H4 (cell line): ENCODE results near the gene NCOA6. TPM values are rescaled to one million over a fixed set of nuclear protein-coding genes. Genes with fewer than 3 reads are reported as not detected.
"Not testable (repeated sequence)": the region's sequence is repeated elsewhere in the genome, so short reads cannot be mapped to it uniquely, and the experiment has no call there.

Experiments
- DNase-seq: peaks from one replicate; pipeline ENCODE4 v3.0.0-alpha.2; 2015; ENCODE audit warnings: low spot score
- total RNA-seq: library from RNA; depleted of rRNA; stranded (reverse); fragments of >200 nt; shearing (Covaris generic); gene quantifications from 2 replicates; pipeline ENCODE4 v1.2.3, GENCODE V29; 2014

Gene NCOA6
- total RNA-seq, 1 experiment from 2014 or later: 7.9 TPM

GRCh38 chr20:34829191-34829590 lies 3.7 kb upstream of the NCOA6 start:
- DNase-seq: no peak

- peak; percentile 19 for DNase-seq
Observed at GRCh38 chr20:34824806-34825529, 483 bp downstream of the NCOA6 start.

DNA sequence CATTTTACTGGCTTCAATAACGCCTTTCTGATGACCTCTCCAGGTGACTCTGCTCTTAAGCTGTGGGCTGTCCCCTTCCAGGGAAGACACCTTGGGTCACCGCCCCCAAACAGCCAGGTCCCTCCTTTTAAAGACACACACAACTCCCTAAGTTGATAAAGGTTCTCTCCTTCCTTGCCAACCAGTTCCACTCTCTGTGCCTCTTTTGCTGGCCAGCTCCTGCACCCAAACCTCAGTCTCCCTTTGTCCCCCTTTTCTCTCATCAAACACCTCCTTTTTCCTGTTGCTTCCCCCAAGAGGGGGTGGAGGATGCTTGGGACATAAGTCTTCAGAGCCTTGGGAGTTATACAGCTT lies 1.0 kb downstream of the NCOA6 start:
- DNase-seq: peak; percentile 46

DNA sequence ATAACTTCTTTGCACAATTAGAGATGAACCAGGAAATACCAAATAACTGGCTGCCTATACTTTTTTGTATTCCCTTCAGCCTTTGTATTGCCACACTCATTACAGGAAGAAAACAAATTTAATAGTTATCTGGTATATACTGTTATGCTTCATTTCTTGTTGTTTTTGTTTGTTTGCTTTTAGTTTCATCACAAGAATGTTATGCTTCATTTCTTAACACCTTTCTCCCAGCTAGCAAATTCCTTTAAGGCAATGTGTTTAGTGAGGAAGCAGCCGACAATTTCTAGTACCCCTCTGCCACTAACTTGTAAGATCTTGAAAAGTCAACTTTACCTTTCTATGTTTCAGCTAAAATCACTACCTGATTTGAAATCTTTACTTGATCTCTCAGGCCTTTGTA lies 1.4 kb downstream of the NCOA6 start:
- DNase-seq: no peak

GRCh38 chr20:34820805-34821578 lies 4.5 kb downstream of the NCOA6 start:
- no peak for DNase-seq

DNA sequence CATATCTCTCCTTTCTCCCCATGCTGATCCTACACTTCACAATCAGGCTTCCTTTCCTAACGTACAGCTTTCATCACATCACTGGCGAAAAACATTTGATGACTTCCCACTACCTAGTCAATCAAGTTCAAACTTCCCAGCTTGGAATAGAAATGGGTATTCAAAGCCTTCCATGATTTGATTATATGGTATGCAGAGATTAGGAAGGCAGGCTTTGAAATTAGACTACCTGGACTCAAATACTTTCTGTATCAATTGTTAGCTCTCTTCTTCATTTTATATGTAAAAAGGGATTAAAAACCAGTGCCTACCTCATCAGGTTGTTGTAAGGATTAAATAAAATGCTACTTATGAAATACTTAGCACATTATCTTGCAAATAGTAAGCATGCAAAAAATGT lies 7.7 kb downstream of the NCOA6 start:
- no peak for DNase-seq

DNA sequence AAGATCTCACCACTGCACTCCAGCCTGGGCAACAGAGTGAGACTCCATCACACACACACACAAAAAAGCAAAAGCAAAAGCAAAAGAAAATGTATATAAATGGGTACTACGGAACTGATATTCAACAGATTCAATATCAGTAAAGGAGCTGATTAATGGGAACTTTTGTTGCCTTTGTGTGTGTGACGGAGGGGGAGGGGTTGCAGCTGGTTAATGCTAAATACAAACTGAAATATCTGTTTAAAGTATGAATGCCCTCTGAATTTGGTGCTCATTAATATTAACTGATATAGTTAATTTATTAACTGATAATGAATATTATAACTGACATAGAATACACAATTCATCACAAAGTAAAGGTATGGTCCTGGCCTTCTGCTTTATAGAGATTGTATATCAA lies 8.4 kb downstream of the NCOA6 start:
- no peak for DNase-seq

GRCh38 chr20:34815636-34816035 lies 9.8 kb downstream of the NCOA6 start:
- no peak for DNase-seq

DNA sequence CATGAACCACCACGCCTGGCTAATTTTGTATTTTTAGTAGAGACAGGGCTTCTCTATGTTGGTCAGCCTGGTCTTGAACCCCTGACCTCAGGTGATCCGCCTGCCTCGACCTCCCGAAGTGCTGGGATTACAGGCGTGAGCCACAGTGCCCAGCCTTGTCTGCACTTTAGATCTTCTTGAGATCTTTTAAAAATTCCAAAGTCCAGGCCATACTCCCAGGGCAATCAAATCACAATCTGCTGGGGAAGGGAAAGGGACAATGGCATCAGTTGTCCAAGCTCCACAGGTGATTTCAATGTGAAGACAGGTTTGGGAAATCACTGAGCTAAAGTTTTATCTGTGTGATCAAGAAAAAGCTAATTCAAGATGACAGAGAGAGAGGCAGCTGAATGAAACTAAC lies 16.9 kb downstream of the NCOA6 start:
- no peak for DNase-seq

GRCh38 chr20:34807944-34808465 lies 17.4 kb downstream of the NCOA6 start:
- DNase-seq: not testable (repeated sequence)

- DNase-seq: no peak
Observed at GRCh38 chr20:34806255-34806654, 19.2 kb downstream of the NCOA6 start.

DNA sequence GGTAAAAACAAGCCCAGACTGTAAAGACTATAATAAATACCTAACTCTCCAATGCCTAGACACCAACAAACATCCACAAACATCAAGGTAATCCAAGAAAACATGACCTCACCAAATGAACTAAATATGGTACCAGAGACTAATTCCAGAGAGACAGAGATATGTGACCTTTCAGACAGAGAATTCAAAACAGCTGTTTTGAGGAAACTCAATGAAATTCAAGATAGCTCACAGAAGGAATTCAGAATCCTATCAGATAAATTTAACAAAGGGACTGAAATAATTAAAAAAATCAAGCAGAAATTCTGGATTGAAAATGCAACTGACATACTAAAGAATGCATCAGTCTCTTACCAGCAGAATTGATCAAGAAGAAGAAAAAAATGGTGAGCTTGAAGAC lies 26.6 kb downstream of the NCOA6 start:
- DNase-seq: no peak

- no peak for DNase-seq
Observed at GRCh38 chr20:34798328-34798727, 27.1 kb downstream of the NCOA6 start.

GRCh38 chr20:34797012-34797995 lies 28.1 kb downstream of the NCOA6 start:
- DNase-seq: no peak

- no peak for DNase-seq
Observed at GRCh38 chr20:34794006-34794585, 31.4 kb downstream of the NCOA6 start.

GRCh38 chr20:34792687-34793363 lies 32.6 kb downstream of the NCOA6 start:
- DNase-seq: no peak

GRCh38 chr20:34791289-34792020 lies 34.0 kb downstream of the NCOA6 start:
- peak; percentile 69 for DNase-seq

DNA sequence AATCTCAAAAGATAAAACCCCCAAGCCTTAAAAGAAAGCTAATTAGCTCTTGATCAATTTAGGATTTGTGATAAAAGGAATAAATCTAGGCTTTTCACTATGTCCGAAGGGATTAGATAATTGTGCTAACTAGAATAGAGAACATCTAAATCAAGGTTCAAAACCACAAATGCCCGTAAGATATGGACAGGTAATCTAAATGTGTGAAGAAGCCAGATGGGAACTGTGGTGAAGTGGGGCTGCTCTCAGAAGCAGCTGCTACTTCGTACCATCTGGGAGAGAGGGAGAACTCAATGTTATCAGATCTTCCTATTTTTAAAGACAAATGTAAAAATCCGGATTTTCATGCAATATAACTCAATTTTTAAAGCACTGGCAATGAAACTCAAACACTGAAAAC lies 44.2 kb downstream of the NCOA6 start:
- DNase-seq: no peak

DNA sequence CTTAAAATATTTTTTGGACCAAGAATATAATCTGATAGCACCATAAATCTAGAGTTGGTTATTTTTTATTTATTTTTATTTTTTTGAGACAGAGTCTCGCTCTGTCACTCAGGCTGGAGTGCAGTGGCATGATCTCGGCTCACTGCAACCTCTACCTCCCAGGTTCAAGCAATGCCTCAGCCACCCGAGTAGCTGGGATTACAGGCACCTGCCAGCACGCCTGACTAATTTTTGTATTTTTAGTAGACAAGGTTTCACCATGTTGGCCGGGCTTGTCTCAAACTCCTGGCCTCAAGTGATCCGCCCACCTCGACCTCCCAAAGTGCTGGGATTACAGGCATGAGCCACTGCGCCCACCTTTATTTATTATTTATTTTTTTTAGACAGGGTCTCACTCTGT lies 45.2 kb downstream of the NCOA6 start:
- not testable (repeated sequence) for DNase-seq

- DNase-seq: no peak
Observed at GRCh38 chr20:34776177-34776576, 49.3 kb downstream of the NCOA6 start.
